ENCODE data around the gene CNTNAP2.

GRCh38 chr7:148031019-148031418 is 1914.4 kb downstream of the CNTNAP2 start:
- no peak for TF ChIP-seq CTCF (conservative IDR thresholded peaks at IDR 0.05; ENCODE audit: low read length)
- no peak for TF ChIP-seq EZH2phosphoT487 (IDR thresholded peaks at IDR 0.05; ENCODE audit: borderline replicate concordance, low read depth, low read length)
